B cell (primary cell): Measurements from ENCODE around the gene UBA1. TPM values are rescaled to one million over a fixed set of nuclear protein-coding genes. Genes with fewer than 3 reads are reported as not detected.

Source experiments
- ATAC-seq: fragments of 200-7000 bp; cut with Tn5 transposase; one replicate; pipeline ENCODE4 v1.10.0; 2021; ENCODE audit warnings: low read depth, mild to moderate bottlenecking, moderate number of reproducible peaks, moderate library complexity
- CTCF ChIA-PET: fragments of 350-600 bp; sonication (Branson Sonifier 250); formaldehyde crosslinking; loops from one replicate; lab custom pipeline; 2021; ENCODE audit warnings: antibody characterized with exemption, inconsistent platforms; lab: Charles Lee
- POLR2A ChIA-PET: fragments of 350-600 bp; sonication (Branson Sonifier 250); formaldehyde crosslinking; loops from one replicate; lab custom pipeline; 2021; ENCODE audit warnings: antibody characterized with exemption; lab: Charles Lee
- DNase-seq: peaks from one replicate; pipeline ENCODE4 v3.0.0; 2013
- H2AFZ ChIP-seq: 2 replicates; pipeline ENCODE4 v1.6.1; 2012; ENCODE audit warnings: mild to moderate bottlenecking, low read depth, low read length; ENCODE audit not compliant: insufficient read depth, poor library complexity, severe bottlenecking
- H3K27ac ChIP-seq, 2 donors: 1 replicate in 1 of 2; 2 replicates in 1 of 2; pipeline ENCODE4 v1.5.1; 2012 to 2013; ENCODE audit warnings: low read length in 2 of 2, mild to moderate bottlenecking in 2 of 2, moderate library complexity in 1 of 2
- H3K27me3 ChIP-seq, 4 experiments: fragments of 200-600 bp in 1 of 4; sonication (generic) in 1 of 4; replicated peaks in 1 of 4; 1 replicate in 2 of 4; 2 replicates in 2 of 4; pipeline versions ENCODE4 v1.6.1 to v1.7.0; 2013 to 2016; ENCODE audit warnings: low read length in 3 of 4, mild to moderate bottlenecking in 2 of 4, mixed read lengths in 1 of 4, moderate library complexity in 1 of 4; ENCODE audit not compliant: insufficient read depth in 4 of 4, control insufficient read depth in 3 of 4; ENCODE audit errors: control extremely low read depth in 1 of 4
- H3K36me3 ChIP-seq, 2 experiments: replicated peaks in 1 of 2; 1 replicate in 1 of 2; 2 replicates in 1 of 2; pipeline versions ENCODE4 v1.6.1 to v1.7.1; 2013; ENCODE audit warnings: low read length in 1 of 2; ENCODE audit not compliant: insufficient read depth in 2 of 2, control insufficient read depth in 1 of 2; ENCODE audit errors: control extremely low read depth in 1 of 2, extremely low read depth in 1 of 2
- H3K4me1 ChIP-seq, 2 donors: fragments of 200-600 bp in 1 of 2; sonication (generic) in 1 of 2; 1 replicate in 1 of 2; 2 replicates in 1 of 2; pipeline versions ENCODE4 v1.5.1 to v1.6.1; 2013 to 2017; ENCODE audit warnings: low read length in 2 of 2; ENCODE audit not compliant: control insufficient read depth in 2 of 2, insufficient read depth in 2 of 2
- H3K4me2 ChIP-seq: replicated peaks from 2 replicates; pipeline ENCODE3; 2012; ENCODE audit warnings: mild to moderate bottlenecking, low read depth, low read length; ENCODE audit not compliant: poor library complexity, severe bottlenecking
- H3K4me3 ChIP-seq, 5 experiments: fragments of 200-600 bp in 1 of 5; sonication (generic) in 1 of 5; 1 replicate in 3 of 5; 2 replicates in 2 of 5; pipeline versions ENCODE4 v1.5.1 to v1.7.0; 2011 to 2016; ENCODE audit warnings: low read length in 4 of 5, mild to moderate bottlenecking in 4 of 5, low read depth in 2 of 5, control low read depth in 1 of 5, moderate library complexity in 1 of 5; ENCODE audit not compliant: insufficient read depth in 1 of 5; ENCODE audit errors: control extremely low read depth in 1 of 5, extremely low read depth in 1 of 5
- H3K79me2 ChIP-seq: fragments of 200-600 bp; sonication (generic); one replicate; pipeline ENCODE4 v1.6.0; 2016; ENCODE audit warnings: low read length; ENCODE audit not compliant: control insufficient read depth, insufficient read depth
- H3K9ac ChIP-seq: fragments of 200-600 bp; sonication (generic); 2 replicates; pipeline ENCODE4 v1.6.1; 2017; ENCODE audit warnings: mild to moderate bottlenecking, low read length, moderate library complexity
- H3K9me3 ChIP-seq, 3 donors: one replicate each; pipeline versions ENCODE4 v1.6.1 to v1.7.1; 2013; ENCODE audit warnings: low read length in 2 of 3; ENCODE audit not compliant: control insufficient read depth in 2 of 3, insufficient read depth in 1 of 3; ENCODE audit errors: control extremely low read depth in 1 of 3
- H4K20me1 ChIP-seq: 2 replicates; pipeline ENCODE4 v1.6.0; 2012; ENCODE audit warnings: mild to moderate bottlenecking, low read length; ENCODE audit not compliant: insufficient read depth, control insufficient read depth, poor library complexity, severe bottlenecking
- H3K27ac Mint-ChIP-seq: one replicate; pipeline ENCODE4 v1.8.0; 2021; ENCODE audit warnings: mixed read lengths
- H3K27me3 Mint-ChIP-seq: one replicate; pipeline ENCODE4 v1.8.0; 2021; ENCODE audit warnings: mixed read lengths
- H3K4me1 Mint-ChIP-seq: one replicate; pipeline ENCODE4 v1.8.0; 2021; ENCODE audit warnings: mixed read lengths
- H3K4me3 Mint-ChIP-seq: one replicate; pipeline ENCODE4 v1.8.0; 2021; ENCODE audit warnings: mixed read lengths
- H3K9me3 Mint-ChIP-seq: one replicate; pipeline ENCODE4 v1.8.0; 2022; ENCODE audit warnings: mixed read lengths; ENCODE audit not compliant: insufficient read depth
- CTCF ChIP-seq: fragments of 200-600 bp; IDR thresholded peaks from one replicate; pipeline ENCODE4 v1.8.0; 2022; ENCODE audit warnings: antibody characterized with exemption, mild to moderate bottlenecking
- EZH2 ChIP-seq: IDR thresholded peaks from 2 replicates; pipeline ENCODE4 v1.6.1; 2012; ENCODE audit warnings: borderline replicate concordance, low read depth, mild to moderate bottlenecking, moderate library complexity, low read length; ENCODE audit not compliant: insufficient read depth, poor library complexity, severe bottlenecking
- WGBS: methylation state at CpG from one replicate; pipeline ENCODE4 v1.1.5; 2013; ENCODE audit warnings: missing lambda C conversion rate; ENCODE audit not compliant: insufficient coverage; 5-methylcytosine and 5-hydroxymethylcytosine counted together
- intact Hi-C: fragments of 100-400 bp; cut with micrococcal nuclease; formaldehyde crosslinking; loops from one replicate; pipeline ENCODE4 v1.10.0; 2022
- polyA plus RNA-seq: library from polyadenylated mRNA; depleted of rRNA; stranded (reverse); fragments of >200 nt; gene quantifications from 2 replicates; pipeline ENCODE4 v1.2.3, GENCODE V29; 2012
- total RNA-seq, 2 donors: library from RNA; stranded (reverse); fragments of 120-200 nt in 1 of 2; gene quantifications; 1 replicate in 1 of 2; 2 replicates in 1 of 2; pipeline versions ENCODE4 v1.2.3 to v1.2.4, GENCODE V29; 2013 to 2022

The UBA1 gene
- total and polyA plus RNA-seq, 2 donors (not counting 1 experiment from before 2014, with no cell fraction given), result 166 to 211 TPM

DNA sequence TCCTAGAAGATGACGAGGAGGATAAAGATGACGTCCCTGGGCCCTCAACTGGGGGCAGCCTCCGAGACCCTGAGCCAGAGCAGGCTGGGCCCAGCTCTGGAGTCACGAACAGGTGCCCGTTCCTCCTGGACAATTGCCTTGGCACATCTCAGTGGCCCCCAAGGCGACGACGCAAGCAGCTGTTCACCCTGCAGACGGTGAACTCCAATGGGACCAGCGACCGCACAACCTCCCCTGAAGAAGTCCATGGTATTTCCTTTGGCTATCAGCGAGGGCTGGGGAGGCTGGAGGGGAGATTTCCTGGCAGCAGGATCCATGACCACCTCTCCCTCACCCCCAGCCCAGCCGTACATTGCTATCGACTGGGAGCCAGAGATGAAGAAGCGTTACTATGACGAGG, 51.0 kb downstream of the UBA1 start:
- Mint-ChIP-seq H3K9me3 (no peaks in the 10 kb centered on the region), H3K27ac (no peak overlapping the region), H3K27me3 (no peaks in the 10 kb centered on the region), H3K4me3 (no peak overlapping the region), H3K4me1 (no peaks in the 10 kb centered on the region)
- Histone ChIP-seq H3K27ac (no peak overlapping the region), H3K9me3 (no peaks in the 10 kb centered on the region), H3K4me3 (no peak overlapping the region), H3K36me3 (peaks cover 0 to 38% of the 10 kb centered on the region in 2 experiments), H3K79me2 (no peaks in the 10 kb centered on the region), H3K4me1 (no peaks in the 10 kb centered on the region), H3K9ac (no peak overlapping the region), H2AFZ (no peak overlapping the region), H4K20me1 (no peaks in the 10 kb centered on the region), H3K27me3 (no peaks in the 10 kb centered on the region), H3K4me2 (no peak overlapping the region)
- ChIA-PET CTCF (no interaction called here), POLR2A (no interaction called here)
- WGBS, result no CpG with 5 or more reads among the region's 16 CpGs
- DNase-seq (peak; percentile 2), ATAC-seq (no peak)
- intact Hi-C loops, result no loop called here
- TF ChIP-seq EZH2, result no peak
- no peak for TF ChIP-seq CTCF

GRCh38 chrX:47245156-47245555, 51.5 kb downstream of the UBA1 start:
- WGBS, result 100% methylated on average over 1 of the region's 10 CpGs
- no peaks in the 10 kb centered on the region for H3K9me3 ChIP-seq
- H3K27ac Mint-ChIP-seq, result no peak overlapping the region
- H3K27ac ChIP-seq, result no peak overlapping the region
- no peaks in the 10 kb centered on the region for H3K79me2 ChIP-seq
- POLR2A ChIA-PET, result no interaction called here
- DNase-seq (peak; percentile 3), ATAC-seq (no peak)
- H3K4me3 Mint-ChIP-seq, result no peak overlapping the region
- no peak overlapping the region for H3K9ac ChIP-seq
- H3K27me3 ChIP-seq, result no peaks in the 10 kb centered on the region
- CTCF ChIA-PET, result no interaction called here
- H3K9me3 Mint-ChIP-seq, result no peaks in the 10 kb centered on the region
- no peaks in the 10 kb centered on the region for H3K27me3 Mint-ChIP-seq
- H3K4me1 ChIP-seq, result no peaks in the 10 kb centered on the region
- intact Hi-C loops, result no loop called here
- no peak for TF ChIP-seq CTCF
- H3K4me2 ChIP-seq, result no peak overlapping the region
- H3K4me1 Mint-ChIP-seq, result no peaks in the 10 kb centered on the region
- H2AFZ ChIP-seq, result no peak overlapping the region
- peaks cover 0 to 35% of the 10 kb centered on the region in 2 experiments for H3K36me3 ChIP-seq
- no peaks in the 10 kb centered on the region for H4K20me1 ChIP-seq
- no peak overlapping the region for H3K4me3 ChIP-seq
